Ishikawa (cell line): Measurements from ENCODE around the gene CDC42BPG.

Source experiments
- CEBPB ChIP-seq: IDR thresholded peaks from 2 replicates; pipeline ENCODE4 v1.6.1; 2012
- CREB1 ChIP-seq: IDR thresholded peaks from 2 replicates; pipeline ENCODE4 v1.6.1; 2012; ENCODE audit warnings: low read depth
- EGR1 ChIP-seq: IDR thresholded peaks from 2 replicates; pipeline ENCODE4 v1.6.1; 2012
- EP300 ChIP-seq: IDR thresholded peaks from 2 replicates; pipeline ENCODE4 v1.6.1; 2012; ENCODE audit warnings: borderline replicate concordance
- FOXM1 ChIP-seq: IDR thresholded peaks from 2 replicates; pipeline ENCODE4 v1.6.1; 2012; ENCODE audit warnings: low read depth, borderline replicate concordance
- MAX ChIP-seq: IDR thresholded peaks from 2 replicates; pipeline ENCODE4 v1.6.1; 2012
- NFIC ChIP-seq: IDR thresholded peaks from 2 replicates; pipeline ENCODE4 v1.6.1; 2012
- RAD21 ChIP-seq: IDR thresholded peaks from 2 replicates; pipeline ENCODE4 v1.6.1; 2012; ENCODE audit warnings: low read depth
- TAF1 ChIP-seq: IDR thresholded peaks from 2 replicates; pipeline ENCODE4 v1.6.1; 2012; ENCODE audit warnings: low read depth, mild to moderate bottlenecking
- TCF12 ChIP-seq: IDR thresholded peaks from 2 replicates; pipeline ENCODE4 v1.6.1; 2012; ENCODE audit warnings: low read depth
- TEAD4 ChIP-seq: IDR thresholded peaks from 2 replicates; pipeline ENCODE4 v1.6.1; 2012
- USF1 ChIP-seq: IDR thresholded peaks from 2 replicates; pipeline ENCODE4 v1.6.1; 2012
- YY1 ChIP-seq: IDR thresholded peaks from 2 replicates; pipeline ENCODE4 v1.6.1; 2012; ENCODE audit warnings: low read depth
- ZBTB7A ChIP-seq: IDR thresholded peaks from 2 replicates; pipeline ENCODE4 v1.6.1; 2012; ENCODE audit warnings: low read depth
- TF ChIP-seq, protein P1 (sequence below): IDR thresholded peaks from 2 replicates; pipeline ENCODE4 v1.6.1; 2012; ENCODE audit warnings: low read depth, mild to moderate bottlenecking

Gene CDC42BPG

DNA sequence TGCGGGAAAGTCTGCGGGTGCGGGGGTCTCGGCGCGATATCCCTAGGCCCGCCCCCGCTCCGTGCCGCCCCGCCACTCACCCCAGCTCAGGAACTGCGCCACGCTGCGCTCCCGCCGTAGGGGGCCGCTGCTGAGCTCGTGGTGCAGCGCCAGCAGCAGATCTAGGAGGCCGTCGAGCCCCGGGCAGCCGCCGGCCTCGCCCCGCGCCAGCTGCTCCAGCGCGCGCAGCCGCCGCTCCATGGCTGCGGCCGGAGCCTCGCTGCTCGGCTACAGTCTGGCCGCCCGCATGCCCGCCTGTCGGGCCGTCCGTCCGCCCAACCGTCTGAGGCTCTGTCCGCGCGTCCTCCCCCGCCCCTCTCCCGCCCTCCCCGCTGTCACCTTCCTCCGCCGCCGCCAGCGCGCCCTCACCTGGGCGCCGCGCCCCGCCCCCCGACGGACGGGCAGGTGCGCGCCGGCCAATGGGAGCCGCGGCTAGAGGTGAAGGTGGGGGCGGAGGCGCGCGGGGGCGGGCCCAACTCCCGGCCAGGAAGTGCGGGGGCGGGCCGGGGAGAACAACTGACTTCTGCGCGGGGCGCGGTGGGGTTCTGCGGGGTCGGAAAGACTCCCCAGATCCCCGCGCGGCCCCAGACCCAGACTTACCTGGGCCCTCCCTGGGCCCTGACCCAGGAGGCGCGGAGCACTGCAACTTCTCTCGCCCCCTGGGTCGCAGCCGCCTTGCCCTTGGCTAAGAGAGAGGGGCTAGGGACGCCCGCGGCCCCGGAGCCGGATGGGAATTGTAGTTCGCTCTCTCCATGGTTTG lies at the start of gene CDC42BPG:
CDC42BPG (minus strand) TSS at position 324 of the 799 bp plus-strand sequence; CDS start at position 240, 84 bp downstream.
- TF ChIP-seq MAX: peak; percentile 69
- TF ChIP-seq YY1: peak; percentile 13; the same call in 1 of the 2 replicates
- TF ChIP-seq USF1: no peak
- peak; percentile 96 for TF ChIP-seq ZBTB7A
- peak; percentile 97 for TF ChIP-seq EGR1

DNA sequence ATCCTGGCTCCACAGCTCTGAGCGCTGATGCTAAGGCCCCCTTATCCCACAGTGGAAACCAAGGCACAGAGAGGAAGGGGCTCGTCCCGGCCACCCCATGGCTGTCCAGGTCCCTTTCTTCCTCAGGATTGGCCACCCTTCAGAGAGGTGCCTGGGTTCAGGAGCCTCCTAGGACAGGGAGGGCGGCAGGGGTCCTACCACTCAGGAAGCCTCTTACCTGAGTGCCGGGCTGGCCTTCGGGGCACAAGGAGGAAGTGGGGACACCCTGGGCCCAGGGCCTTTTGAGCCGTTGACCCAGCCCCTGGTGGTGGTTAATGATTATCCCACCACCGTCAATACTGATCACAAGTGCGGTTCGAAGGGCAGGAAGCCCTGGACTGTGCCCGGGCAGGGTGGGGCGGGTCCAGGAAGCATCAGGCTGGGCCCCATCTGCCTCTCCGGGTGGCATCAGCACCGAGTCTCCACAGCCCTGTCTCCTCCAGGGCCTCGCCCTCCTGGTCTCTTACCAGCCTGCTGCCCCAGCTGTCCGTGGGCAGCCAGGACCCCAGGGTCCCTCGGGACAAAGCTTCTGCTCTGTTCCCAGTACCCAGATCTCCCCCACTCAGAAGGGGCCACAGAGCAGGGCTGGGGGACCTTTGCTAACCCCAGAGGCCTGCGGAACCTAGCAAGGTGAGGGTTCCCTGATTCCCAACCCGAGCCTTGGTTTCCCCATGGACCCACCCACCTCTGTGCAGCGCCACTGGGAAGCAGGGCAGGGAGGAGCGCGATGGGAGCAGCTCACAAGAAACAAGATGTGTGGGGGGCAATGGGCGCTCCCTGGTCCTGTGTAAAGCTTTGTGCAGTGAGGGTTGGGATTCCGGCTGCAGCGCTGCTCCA lies 49.0 kb upstream of the CDC42BPG start:
- TF ChIP-seq EGR1: no peak
- no peak for TF ChIP-seq FOXM1
- no peak for TF ChIP-seq CREB1
- no peak for TF ChIP-seq USF1
- TF ChIP-seq TEAD4: no peak
- TF ChIP-seq CEBPB: no peak
- no peak for TF ChIP-seq TCF12
- TF ChIP-seq ZBTB7A: no peak
- TF ChIP-seq RAD21: no peak
- TF ChIP-seq, protein P1, sequence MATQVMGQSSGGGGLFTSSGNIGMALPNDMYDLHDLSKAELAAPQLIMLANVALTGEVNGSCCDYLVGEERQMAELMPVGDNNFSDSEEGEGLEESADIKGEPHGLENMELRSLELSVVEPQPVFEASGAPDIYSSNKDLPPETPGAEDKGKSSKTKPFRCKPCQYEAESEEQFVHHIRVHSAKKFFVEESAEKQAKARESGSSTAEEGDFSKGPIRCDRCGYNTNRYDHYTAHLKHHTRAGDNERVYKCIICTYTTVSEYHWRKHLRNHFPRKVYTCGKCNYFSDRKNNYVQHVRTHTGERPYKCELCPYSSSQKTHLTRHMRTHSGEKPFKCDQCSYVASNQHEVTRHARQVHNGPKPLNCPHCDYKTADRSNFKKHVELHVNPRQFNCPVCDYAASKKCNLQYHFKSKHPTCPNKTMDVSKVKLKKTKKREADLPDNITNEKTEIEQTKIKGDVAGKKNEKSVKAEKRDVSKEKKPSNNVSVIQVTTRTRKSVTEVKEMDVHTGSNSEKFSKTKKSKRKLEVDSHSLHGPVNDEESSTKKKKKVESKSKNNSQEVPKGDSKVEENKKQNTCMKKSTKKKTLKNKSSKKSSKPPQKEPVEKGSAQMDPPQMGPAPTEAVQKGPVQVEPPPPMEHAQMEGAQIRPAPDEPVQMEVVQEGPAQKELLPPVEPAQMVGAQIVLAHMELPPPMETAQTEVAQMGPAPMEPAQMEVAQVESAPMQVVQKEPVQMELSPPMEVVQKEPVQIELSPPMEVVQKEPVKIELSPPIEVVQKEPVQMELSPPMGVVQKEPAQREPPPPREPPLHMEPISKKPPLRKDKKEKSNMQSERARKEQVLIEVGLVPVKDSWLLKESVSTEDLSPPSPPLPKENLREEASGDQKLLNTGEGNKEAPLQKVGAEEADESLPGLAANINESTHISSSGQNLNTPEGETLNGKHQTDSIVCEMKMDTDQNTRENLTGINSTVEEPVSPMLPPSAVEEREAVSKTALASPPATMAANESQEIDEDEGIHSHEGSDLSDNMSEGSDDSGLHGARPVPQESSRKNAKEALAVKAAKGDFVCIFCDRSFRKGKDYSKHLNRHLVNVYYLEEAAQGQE: no peak
- no peak for TF ChIP-seq NFIC
- no peak for TF ChIP-seq TAF1
- no peak for TF ChIP-seq EP300
- no peak for TF ChIP-seq YY1
- no peak for TF ChIP-seq MAX

DNA sequence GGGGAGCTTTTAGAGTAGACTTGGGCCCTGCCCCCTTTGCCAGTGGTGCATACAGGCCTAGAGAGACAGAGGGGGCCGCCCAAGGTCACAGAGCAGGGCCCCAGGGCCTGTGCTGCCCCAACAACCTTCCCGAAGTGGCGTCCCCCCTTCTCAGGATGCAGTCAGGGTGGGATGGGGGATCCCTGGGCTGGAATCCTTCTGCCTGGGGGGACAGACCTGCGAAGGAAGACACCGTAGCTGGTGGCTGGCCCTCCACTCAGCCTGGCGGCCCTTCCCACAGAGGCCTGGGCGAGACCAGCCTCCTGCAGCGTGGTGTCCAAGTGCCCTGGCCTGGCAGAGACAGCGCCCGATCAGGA lies 48.4 kb upstream of the CDC42BPG start:
- TF ChIP-seq NFIC: no peak
- TF ChIP-seq, protein P1: no peak
- TF ChIP-seq ZBTB7A: no peak
- TF ChIP-seq YY1: no peak
- TF ChIP-seq CEBPB: no peak

DNA sequence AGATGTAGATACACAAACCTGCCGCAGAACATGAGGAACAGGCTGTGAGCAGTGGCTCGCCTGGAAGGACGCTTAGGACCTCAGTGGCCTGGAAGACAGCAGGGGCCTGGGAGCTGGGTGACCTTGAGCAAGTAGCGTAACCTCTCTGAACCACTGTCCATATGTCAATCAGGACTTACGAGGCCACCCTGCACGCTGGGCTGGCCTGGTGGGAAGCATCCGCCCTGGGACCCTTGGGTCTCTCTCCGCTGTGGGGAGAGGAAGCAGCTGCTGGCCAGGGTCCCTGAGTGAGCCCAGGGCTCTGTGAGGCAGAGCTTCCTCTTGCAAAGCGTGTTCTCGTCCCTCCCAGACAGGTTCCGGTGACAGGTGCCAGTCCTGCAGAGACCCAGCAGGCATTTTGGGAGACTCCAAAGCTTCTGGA lies 48.0 kb upstream of the CDC42BPG start:
- TF ChIP-seq MAX (no peak), TCF12 (no peak), TEAD4 (no peak), TAF1 (no peak), YY1 (no peak), EGR1 (no peak)

DNA sequence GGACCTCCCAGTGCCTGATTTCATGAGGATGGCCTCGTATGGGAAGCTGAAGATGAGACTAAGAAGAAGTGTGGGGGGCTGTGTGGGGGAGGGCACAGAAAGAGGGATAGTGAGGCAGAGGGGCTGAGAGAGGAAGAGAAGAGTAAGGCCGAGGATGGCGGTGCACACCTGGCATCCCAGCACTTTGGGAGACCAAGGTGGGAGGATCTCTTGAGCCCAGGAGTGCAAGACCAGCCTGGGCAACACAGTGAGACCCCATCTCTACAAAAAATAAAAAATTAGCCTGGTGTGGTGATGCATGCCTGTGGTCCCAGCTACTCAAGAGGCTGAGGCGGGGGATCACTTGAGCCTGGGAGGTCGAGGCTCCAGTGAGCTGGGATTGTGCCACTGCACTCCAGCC lies 47.4 kb upstream of the CDC42BPG start:
- TF ChIP-seq, protein P1: no peak
- TF ChIP-seq FOXM1: no peak
- no peak for TF ChIP-seq EGR1
